GM10266 (cell line): Measurements from ENCODE around the gene ANKRD13C.

ENCODE experiments used
- DNase-seq: peaks from one replicate; pipeline ENCODE4 v3.0.0; 2012; ENCODE audit errors: extremely low spot score
- TF ChIP-seq, protein P1 (sequence below): IDR thresholded peaks from 2 replicates; pipeline ENCODE4 v1.5.1; 2012; ENCODE audit warnings: mild to moderate bottlenecking, low read depth; ENCODE audit not compliant: control insufficient read depth, insufficient read depth; ENCODE audit errors: missing control alignments

ANKRD13C gene

DNA sequence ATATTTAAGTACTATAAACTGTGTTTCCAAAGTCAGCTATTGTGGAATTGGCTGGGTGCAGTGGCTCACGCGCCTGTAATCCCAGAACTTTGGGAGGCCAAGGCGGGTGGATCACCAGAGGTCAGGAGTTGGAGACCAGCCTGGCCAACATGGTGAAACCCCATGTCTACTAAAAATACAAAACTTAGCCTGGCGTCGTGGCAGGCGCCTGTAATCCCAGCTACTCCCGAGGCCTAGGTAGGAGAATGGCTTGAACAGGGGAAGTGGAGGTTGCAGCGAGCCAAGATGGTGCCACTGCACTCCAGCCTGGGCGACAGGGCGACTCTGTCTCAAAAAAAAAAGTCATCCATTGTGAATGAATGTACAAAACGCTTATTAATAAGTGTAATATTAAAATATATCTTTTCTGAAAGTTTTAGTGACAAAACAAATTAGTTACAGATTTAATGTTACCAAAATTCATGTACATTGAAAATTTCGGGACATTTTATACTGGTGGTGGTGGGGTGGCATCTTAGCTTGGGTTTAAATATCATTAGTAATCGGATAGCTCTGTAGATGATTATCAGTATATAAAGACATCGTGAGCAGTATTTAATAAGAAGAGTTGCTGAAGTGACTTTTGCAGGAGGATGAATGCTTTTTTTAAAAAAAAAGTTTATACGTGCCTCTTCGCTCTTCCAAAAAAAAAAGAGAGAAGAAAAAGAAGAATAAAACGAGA, 133.8 kb downstream of the ANKRD13C start:
- no peak for DNase-seq
- TF ChIP-seq, protein P1, sequence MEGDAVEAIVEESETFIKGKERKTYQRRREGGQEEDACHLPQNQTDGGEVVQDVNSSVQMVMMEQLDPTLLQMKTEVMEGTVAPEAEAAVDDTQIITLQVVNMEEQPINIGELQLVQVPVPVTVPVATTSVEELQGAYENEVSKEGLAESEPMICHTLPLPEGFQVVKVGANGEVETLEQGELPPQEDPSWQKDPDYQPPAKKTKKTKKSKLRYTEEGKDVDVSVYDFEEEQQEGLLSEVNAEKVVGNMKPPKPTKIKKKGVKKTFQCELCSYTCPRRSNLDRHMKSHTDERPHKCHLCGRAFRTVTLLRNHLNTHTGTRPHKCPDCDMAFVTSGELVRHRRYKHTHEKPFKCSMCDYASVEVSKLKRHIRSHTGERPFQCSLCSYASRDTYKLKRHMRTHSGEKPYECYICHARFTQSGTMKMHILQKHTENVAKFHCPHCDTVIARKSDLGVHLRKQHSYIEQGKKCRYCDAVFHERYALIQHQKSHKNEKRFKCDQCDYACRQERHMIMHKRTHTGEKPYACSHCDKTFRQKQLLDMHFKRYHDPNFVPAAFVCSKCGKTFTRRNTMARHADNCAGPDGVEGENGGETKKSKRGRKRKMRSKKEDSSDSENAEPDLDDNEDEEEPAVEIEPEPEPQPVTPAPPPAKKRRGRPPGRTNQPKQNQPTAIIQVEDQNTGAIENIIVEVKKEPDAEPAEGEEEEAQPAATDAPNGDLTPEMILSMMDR: no peak

DNA sequence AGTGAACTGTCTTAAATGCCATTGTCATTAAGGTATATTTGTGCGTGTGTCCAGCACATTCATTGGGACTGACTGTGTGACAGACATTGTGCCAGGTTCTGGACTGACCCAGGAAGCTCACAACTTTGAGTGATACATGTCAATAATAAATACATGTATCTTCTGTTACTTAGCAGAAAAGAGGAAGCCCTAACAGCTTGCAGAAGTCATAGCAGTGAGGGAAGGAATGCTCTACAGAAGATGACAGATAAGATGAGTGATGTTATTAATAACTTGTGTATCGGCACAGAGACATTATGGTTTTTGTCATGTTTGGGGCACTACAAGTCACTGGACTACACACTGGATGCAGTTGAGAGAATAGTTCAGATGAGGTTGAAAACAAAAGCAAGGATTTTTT, 134.5 kb downstream of the ANKRD13C start:
- no peak for DNase-seq
- TF ChIP-seq, protein P1: no peak

DNA sequence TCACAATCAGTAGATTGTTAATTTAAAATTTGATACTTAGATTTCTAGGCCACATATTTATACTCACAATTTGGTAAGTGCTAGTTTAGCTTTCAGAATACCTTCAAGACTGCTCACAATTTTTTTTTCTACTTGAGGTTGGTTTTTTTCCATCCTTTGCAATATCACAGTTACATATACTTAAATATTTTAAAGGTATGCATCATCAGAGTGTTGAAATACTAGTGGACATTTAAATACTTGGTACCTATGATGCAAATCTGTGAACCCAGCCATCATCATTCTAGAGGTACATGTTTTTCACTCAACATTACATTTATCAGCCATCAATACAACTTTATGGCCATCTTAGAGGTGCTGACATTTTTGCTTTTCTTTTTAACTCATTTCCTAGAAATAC, 143.0 kb downstream of the ANKRD13C start:
- TF ChIP-seq, protein P1: no peak
- DNase-seq: no peak

DNA sequence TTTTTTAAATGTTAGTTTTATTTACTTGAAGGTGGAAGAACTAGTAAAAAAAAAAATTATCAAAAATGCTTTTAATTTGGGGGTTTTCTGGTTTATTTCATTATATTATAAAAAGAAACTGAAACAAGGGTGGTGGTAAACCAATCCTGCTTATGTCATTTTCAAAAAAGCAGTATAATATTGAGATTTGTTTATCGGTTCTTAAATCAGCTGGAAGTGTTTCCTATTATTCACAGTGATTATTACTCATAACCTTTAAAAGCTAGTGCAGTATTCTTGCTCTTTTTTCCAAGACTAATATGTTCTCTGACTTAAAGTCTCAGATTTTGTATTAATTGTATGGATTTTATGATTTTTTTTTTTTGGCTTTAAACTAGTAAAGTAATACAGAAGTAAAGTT, 143.7 kb downstream of the ANKRD13C start:
- no peak for DNase-seq
- TF ChIP-seq, protein P1: no peak
